Measurements from ENCODE around the gene CBFA2T2. TPM values are rescaled to one million over a fixed set of nuclear protein-coding genes. Genes with fewer than 3 reads are reported as not detected.

The CBFA2T2 gene
- total and polyA plus RNA-seq, 10 of the 15 experiments (the other 5 are each of a cell fraction or from before 2014, with no cell fraction given) = 0.61 to 8.6 (median 5.5) TPM

- intact Hi-C loops (cut with micrococcal nuclease; ENCODE audit: unreplicated experiment) (no loop called here), in situ Hi-C loops (cut with MboI) (no loop called here)
- ChIA-PET CTCF (no interaction called here), SMC1A (ENCODE audit: uncharacterized antibody, unreplicated experiment) (no interaction called here), POLR2A (no interaction called here), RAD21 (ENCODE audit: unreplicated experiment) (no interaction called here)
- no TSS peak for BruUV-seq (replicated peaks)
- no peak overlapping the region for H2AFZ ChIP-seq (ENCODE audit: control insufficient read depth, low read depth, low read length)
- no peak for DNase-seq (ENCODE audit: low read depth, low spot score)
- no peak overlapping the region for H3K4me2 ChIP-seq (ENCODE audit: control insufficient read depth, insufficient read depth)
- no peaks in the 10 kb centered on the region for H3K9me3 ChIP-seq (replicated peaks; ENCODE audit: control insufficient read depth, insufficient read depth, low read length)
- H3K36me3 ChIP-seq (ENCODE audit: control insufficient read depth in 2 of 2, insufficient read depth in 2 of 2, low read length in 1 of 2) = peaks cover 0 to 5% of the 10 kb centered on the region in 2 experiments; a peak in 2 of 4 replicates
- 97% methylated on average over 10 of the region's 10 CpGs for WGBS (ENCODE audit: insufficient coverage, insufficient replicate concordance, low lambda C conversion rate, missing lambda C conversion rate)
- H4K20me1 ChIP-seq (ENCODE audit: control insufficient read depth, insufficient read depth) = no peaks in the 10 kb centered on the region
- no peaks in the 10 kb centered on the region for H3K4me1 ChIP-seq (ENCODE audit: control insufficient read depth, insufficient read depth, low read length)
- H3K27ac ChIP-seq (ENCODE audit: control insufficient read depth, insufficient read depth) = no peak overlapping the region
- no peak for ATAC-seq
- FAIRE-seq = no peak
- H3K9ac ChIP-seq (ENCODE audit: control insufficient read depth, insufficient read depth, low read length) = no peak overlapping the region
- no peaks in the 10 kb centered on the region for H3K79me2 ChIP-seq (ENCODE audit: control insufficient read depth, insufficient read depth, low read length)
- H3K27me3 ChIP-seq (replicated peaks in 1 of 2; ENCODE audit: control insufficient read depth in 2 of 2, insufficient read depth in 2 of 2, low read length in 1 of 2) = no peaks in the 10 kb centered on the region
- H3K4me3 ChIP-seq = no peak overlapping the region
- no peak for TF ChIP-seq NFXL1 (IDR thresholded peaks at IDR 0.05; ENCODE audit: borderline replicate concordance)
These were observed 139.6 kb downstream of the CBFA2T2 start for GRCh38 chr20:33629533-33629932.

GRCh38 chr20:33629979-33630378 lies 140.1 kb downstream of the CBFA2T2 start:
- WGBS (ENCODE audit: insufficient coverage, insufficient replicate concordance, low lambda C conversion rate, missing lambda C conversion rate) = 94% methylated on average over 5 of the region's 5 CpGs
- POLR2A ChIA-PET = no interaction called here
- peaks cover 0 to 5% of the 10 kb centered on the region in 2 experiments; a peak in 2 of 4 replicates for H3K36me3 ChIP-seq (ENCODE audit: control insufficient read depth in 2 of 2, insufficient read depth in 2 of 2, low read length in 1 of 2)

More at GRCh38 chr20:33629979-33630378, 140.1 kb downstream of the CBFA2T2 start:
- Histone ChIP-seq H3K9ac (ENCODE audit: control insufficient read depth, insufficient read depth, low read length) (no peak overlapping the region), H3K27me3 (replicated peaks in 1 of 2; ENCODE audit: control insufficient read depth in 2 of 2, insufficient read depth in 2 of 2, low read length in 1 of 2) (no peaks in the 10 kb centered on the region), H2AFZ (ENCODE audit: control insufficient read depth, low read depth, low read length) (no peak overlapping the region), H3K27ac (ENCODE audit: control insufficient read depth, insufficient read depth) (no peak overlapping the region), H4K20me1 (ENCODE audit: control insufficient read depth, insufficient read depth) (no peaks in the 10 kb centered on the region), H3K79me2 (ENCODE audit: control insufficient read depth, insufficient read depth, low read length) (no peaks in the 10 kb centered on the region), H3K9me3 (replicated peaks; ENCODE audit: control insufficient read depth, insufficient read depth, low read length) (no peaks in the 10 kb centered on the region), H3K4me1 (ENCODE audit: control insufficient read depth, insufficient read depth, low read length) (no peaks in the 10 kb centered on the region), H3K4me2 (ENCODE audit: control insufficient read depth, insufficient read depth) (no peak overlapping the region), H3K4me3 (no peak overlapping the region)
- SMC1A ChIA-PET (ENCODE audit: uncharacterized antibody, unreplicated experiment) = no interaction called here
- TF ChIP-seq LARP7 (IDR thresholded peaks at IDR 0.05) = no peak
- TF ChIP-seq TCF7 (IDR thresholded peaks at IDR 0.05; ENCODE audit: borderline replicate concordance) = no peak
- TF ChIP-seq, protein P1, sequence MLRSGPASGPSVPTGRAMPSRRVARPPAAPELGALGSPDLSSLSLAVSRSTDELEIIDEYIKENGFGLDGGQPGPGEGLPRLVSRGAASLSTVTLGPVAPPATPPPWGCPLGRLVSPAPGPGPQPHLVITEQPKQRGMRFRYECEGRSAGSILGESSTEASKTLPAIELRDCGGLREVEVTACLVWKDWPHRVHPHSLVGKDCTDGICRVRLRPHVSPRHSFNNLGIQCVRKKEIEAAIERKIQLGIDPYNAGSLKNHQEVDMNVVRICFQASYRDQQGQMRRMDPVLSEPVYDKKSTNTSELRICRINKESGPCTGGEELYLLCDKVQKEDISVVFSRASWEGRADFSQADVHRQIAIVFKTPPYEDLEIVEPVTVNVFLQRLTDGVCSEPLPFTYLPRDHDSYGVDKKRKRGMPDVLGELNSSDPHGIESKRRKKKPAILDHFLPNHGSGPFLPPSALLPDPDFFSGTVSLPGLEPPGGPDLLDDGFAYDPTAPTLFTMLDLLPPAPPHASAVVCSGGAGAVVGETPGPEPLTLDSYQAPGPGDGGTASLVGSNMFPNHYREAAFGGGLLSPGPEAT (IDR thresholded peaks at IDR 0.05; ENCODE audit: low read depth) = no peak
- TF ChIP-seq, protein P2, sequence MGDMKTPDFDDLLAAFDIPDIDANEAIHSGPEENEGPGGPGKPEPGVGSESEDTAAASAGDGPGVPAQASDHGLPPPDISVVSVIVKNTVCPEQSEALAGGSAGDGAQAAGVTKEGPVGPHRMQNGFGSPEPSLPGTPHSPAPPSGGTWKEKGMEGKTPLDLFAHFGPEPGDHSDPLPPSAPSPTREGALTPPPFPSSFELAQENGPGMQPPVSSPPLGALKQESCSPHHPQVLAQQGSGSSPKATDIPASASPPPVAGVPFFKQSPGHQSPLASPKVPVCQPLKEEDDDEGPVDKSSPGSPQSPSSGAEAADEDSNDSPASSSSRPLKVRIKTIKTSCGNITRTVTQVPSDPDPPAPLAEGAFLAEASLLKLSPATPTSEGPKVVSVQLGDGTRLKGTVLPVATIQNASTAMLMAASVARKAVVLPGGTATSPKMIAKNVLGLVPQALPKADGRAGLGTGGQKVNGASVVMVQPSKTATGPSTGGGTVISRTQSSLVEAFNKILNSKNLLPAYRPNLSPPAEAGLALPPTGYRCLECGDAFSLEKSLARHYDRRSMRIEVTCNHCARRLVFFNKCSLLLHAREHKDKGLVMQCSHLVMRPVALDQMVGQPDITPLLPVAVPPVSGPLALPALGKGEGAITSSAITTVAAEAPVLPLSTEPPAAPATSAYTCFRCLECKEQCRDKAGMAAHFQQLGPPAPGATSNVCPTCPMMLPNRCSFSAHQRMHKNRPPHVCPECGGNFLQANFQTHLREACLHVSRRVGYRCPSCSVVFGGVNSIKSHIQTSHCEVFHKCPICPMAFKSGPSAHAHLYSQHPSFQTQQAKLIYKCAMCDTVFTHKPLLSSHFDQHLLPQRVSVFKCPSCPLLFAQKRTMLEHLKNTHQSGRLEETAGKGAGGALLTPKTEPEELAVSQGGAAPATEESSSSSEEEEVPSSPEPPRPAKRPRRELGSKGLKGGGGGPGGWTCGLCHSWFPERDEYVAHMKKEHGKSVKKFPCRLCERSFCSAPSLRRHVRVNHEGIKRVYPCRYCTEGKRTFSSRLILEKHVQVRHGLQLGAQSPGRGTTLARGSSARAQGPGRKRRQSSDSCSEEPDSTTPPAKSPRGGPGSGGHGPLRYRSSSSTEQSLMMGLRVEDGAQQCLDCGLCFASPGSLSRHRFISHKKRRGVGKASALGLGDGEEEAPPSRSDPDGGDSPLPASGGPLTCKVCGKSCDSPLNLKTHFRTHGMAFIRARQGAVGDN (IDR thresholded peaks at IDR 0.05) = no peak
- RAD21 ChIA-PET (ENCODE audit: unreplicated experiment) = no interaction called here
- ATAC-seq (no peak), FAIRE-seq (no peak), DNase-seq (ENCODE audit: low read depth, low spot score) (no peak)
- BruUV-seq (replicated peaks) = no TSS peak
- intact Hi-C loops (cut with micrococcal nuclease; ENCODE audit: unreplicated experiment) (no loop called here), in situ Hi-C loops (cut with MboI) (no loop called here)
- CTCF ChIA-PET = no interaction called here
